ENCODE measurements around the gene PCDHGB3.
"Not testable (repeated sequence)": the region's sequence is repeated elsewhere in the genome, so short reads cannot be mapped to it uniquely, and the experiment has no call there.

The PCDHGB3 gene

DNA sequence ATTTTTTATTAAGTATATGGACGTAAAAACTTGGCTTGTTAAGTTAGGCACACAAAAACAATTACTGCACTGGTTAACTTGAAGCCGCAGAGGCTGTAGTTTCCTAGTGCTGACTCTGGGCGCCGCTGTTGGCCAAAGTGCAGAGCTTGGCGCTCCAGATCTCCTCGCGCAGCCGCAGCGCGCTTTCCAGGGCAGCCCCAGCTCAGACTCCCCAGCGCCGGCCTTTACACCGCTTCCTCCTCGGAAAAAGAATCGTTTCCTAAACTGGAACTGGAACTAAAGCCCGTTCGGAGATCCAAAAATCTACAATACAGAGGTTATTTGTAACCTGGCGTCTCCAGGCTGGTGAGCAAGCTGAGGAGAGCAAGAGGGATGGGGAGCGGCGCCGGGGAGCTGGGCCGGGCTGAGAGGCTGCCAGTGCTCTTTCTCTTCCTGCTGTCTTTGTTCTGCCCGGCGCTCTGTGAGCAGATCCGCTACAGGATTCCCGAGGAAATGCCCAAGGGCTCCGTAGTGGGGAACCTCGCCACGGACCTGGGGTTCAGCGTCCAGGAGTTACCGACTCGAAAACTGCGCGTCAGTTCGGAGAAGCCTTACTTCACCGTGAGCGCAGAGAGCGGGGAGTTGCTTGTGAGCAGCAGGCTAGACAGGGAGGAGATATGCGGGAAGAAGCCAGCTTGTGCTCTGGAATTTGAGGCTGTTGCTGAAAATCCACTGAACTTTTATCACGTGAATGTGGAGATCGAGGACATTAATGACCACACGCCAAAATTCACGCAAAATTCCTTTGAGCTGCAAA is 27.9 kb downstream of the PCDHGB3 start, which contains the start of gene PCDHGB5:
Gene PCDHGB5, plus strand, starts transcription at position 192 of the 796 bp plus-strand sequence. Its CDS starts 181 bp downstream, at position 373.
- not testable (repeated sequence) for H3K4me1 ChIP-seq (ENCODE audit: control insufficient read depth, insufficient read depth, low read length); H3K27me3 ChIP-seq (ENCODE audit: control insufficient read depth, insufficient read depth, low read length); H3K9ac ChIP-seq (ENCODE audit: low read length); H3K27ac ChIP-seq (ENCODE audit: low read depth, low read length)
- peaks cover 14% of the 10 kb centered on the region for H3K36me3 ChIP-seq (ENCODE audit: control insufficient read depth, insufficient read depth, low read length)
- peaks cover 68% of the 10 kb centered on the region for H3K9me3 ChIP-seq (ENCODE audit: control insufficient read depth, insufficient read depth, low read depth, low read length)
- peak within 1 kb of the TSS; percentile 40; the same call in 1 of the 2 replicates for H3K4me3 ChIP-seq (ENCODE audit: low read depth, low read length)

DNA sequence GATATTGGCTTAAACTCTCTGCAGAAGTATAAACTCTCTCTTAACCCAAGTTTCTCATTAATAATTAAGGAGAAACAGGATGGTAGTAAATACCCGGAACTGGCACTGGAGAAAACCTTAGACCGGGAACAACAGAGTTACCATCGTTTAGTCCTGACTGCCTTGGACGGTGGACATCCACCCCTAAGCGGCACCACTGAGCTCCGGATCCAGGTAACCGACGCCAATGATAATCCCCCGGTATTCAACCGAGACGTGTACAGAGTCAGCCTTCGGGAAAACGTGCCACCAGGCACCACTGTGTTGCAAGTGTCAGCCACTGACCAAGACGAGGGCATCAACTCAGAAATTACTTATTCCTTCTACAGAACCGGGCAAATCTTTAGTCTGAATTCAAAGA is 28.6 kb downstream of the PCDHGB3 start:
- H3K4me3 ChIP-seq (ENCODE audit: low read depth, low read length), result no peak overlapping the region
- peaks cover 8% of the 10 kb centered on the region for H3K36me3 ChIP-seq (ENCODE audit: control insufficient read depth, insufficient read depth, low read length)
- no peak overlapping the region for H3K27ac ChIP-seq (ENCODE audit: low read depth, low read length)
- peaks cover 67% of the 10 kb centered on the region for H3K9me3 ChIP-seq (ENCODE audit: control insufficient read depth, insufficient read depth, low read depth, low read length)
- no peaks in the 10 kb centered on the region for H3K4me1 ChIP-seq (ENCODE audit: control insufficient read depth, insufficient read depth, low read length)
- no peak overlapping the region for H3K9ac ChIP-seq (ENCODE audit: low read length)
- H3K27me3 ChIP-seq (ENCODE audit: control insufficient read depth, insufficient read depth, low read length), result no peaks in the 10 kb centered on the region

DNA sequence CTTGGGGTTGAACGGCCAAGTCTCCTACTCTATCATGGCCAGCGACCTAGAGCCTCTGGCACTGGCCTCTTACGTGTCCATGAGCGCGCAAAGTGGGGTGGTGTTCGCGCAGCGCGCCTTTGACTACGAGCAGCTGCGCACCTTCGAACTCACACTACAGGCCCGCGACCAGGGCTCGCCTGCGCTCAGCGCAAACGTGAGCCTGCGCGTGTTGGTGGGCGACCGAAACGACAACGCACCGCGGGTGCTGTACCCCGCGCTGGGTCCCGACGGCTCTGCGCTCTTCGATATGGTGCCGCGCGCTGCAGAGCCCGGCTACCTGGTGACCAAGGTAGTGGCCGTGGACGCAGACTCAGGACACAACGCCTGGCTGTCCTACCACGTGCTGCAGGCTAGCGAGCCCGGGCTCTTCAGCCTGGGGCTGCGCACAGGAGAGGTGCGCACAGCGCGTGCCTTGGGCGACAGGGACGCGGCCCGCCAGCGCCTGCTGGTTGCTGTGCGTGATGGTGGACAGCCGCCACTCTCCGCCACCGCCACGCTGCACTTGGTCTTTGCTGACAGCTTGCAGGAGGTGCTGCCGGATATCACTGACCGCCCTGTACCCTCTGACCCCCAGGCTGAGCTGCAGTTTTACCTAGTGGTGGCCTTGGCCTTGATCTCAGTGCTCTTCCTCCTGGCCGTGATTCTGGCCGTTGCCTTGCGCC is 29.7 kb downstream of the PCDHGB3 start:
- no peaks in the 10 kb centered on the region for H3K27me3 ChIP-seq (ENCODE audit: control insufficient read depth, insufficient read depth, low read length)
- H3K36me3 ChIP-seq (ENCODE audit: control insufficient read depth, insufficient read depth, low read length), result peaks cover 3% of the 10 kb centered on the region
- H3K27ac ChIP-seq (ENCODE audit: low read depth, low read length), result no peak overlapping the region
- no peak overlapping the region for H3K9ac ChIP-seq (ENCODE audit: low read length)
- H3K4me1 ChIP-seq (ENCODE audit: control insufficient read depth, insufficient read depth, low read length), result no peaks in the 10 kb centered on the region
- no peak overlapping the region for H3K4me3 ChIP-seq (ENCODE audit: low read depth, low read length)
- peaks cover 65% of the 10 kb centered on the region for H3K9me3 ChIP-seq (ENCODE audit: control insufficient read depth, insufficient read depth, low read depth, low read length)

DNA sequence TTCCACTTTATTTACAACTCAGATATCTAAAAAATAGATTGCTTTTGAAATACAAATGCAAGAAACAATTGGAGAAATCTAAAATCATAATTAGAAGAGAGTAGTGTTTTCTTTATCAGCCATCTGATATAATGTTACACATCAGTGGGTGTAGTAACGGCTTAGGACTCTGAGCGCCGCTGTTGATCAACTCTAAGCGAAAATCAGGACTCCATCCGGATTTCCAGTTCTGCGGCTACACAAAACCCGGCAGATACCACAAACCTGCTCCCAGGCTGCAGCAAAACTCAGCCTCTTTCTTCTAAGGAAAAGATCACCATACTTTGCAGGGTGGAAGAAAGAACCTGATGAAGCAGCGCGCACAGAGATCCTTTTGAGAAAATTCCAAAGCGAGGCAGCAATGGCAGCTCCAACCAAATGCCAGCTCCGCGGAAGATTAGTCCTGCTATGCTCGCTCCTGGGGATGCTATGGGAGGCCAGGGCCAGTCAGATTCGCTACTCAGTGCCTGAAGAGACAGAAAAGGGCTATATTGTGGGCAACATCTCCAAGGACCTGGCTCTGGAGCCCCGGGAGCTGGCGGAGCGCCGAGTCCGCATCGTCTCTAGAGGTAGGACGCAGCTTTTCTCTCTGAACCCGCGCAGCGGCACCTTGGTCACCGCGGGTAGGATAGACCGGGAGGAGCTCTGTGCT is 32.7 kb downstream of the PCDHGB3 start, which contains the start of gene PCDHGA9:
Gene PCDHGA9, plus strand, starts transcription at position 226 of the 691 bp plus-strand sequence. Its CDS starts 175 bp downstream, at position 401.
- Histone ChIP-seq H3K27ac (ENCODE audit: low read depth, low read length) (no peak within 1 kb of the TSS), H3K36me3 (ENCODE audit: control insufficient read depth, insufficient read depth, low read length) (peaks cover 3% of the 10 kb centered on the region), H3K9me3 (ENCODE audit: control insufficient read depth, insufficient read depth, low read depth, low read length) (peaks cover 51% of the 10 kb centered on the region), H3K9ac (ENCODE audit: low read length) (no peak within 1 kb of the TSS), H3K4me1 (ENCODE audit: control insufficient read depth, insufficient read depth, low read length) (no peaks in the 10 kb centered on the region), H3K27me3 (ENCODE audit: control insufficient read depth, insufficient read depth, low read length) (no peaks in the 10 kb centered on the region), H3K4me3 (ENCODE audit: low read depth, low read length) (no peak within 1 kb of the TSS)

DNA sequence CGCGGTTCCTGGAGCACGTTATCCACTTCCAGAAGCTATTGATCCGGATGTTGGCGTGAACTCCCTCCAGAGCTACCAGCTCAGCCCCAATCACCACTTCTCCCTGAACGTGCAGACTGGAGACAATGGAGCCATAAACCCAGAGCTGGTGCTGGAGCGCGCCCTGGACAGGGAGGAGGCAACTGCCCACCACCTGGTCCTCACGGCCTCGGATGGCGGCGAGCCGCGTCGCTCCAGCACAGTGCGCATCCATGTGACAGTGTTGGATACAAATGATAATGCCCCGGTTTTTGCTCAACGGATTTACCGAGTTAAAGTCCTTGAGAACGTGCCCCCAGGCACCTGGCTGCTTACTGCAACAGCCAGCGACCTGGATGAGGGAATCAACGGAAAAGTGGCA is 33.3 kb downstream of the PCDHGB3 start:
- Histone ChIP-seq H3K27me3 (ENCODE audit: control insufficient read depth, insufficient read depth, low read length) (peaks cover 3% of the 10 kb centered on the region), H3K9ac (ENCODE audit: low read length) (no peak overlapping the region), H3K9me3 (ENCODE audit: control insufficient read depth, insufficient read depth, low read depth, low read length) (peaks cover 48% of the 10 kb centered on the region), H3K4me3 (ENCODE audit: low read depth, low read length) (no peak overlapping the region), H3K27ac (ENCODE audit: low read depth, low read length) (no peak overlapping the region), H3K36me3 (ENCODE audit: control insufficient read depth, insufficient read depth, low read length) (peaks cover 3% of the 10 kb centered on the region), H3K4me1 (ENCODE audit: control insufficient read depth, insufficient read depth, low read length) (no peaks in the 10 kb centered on the region)

DNA sequence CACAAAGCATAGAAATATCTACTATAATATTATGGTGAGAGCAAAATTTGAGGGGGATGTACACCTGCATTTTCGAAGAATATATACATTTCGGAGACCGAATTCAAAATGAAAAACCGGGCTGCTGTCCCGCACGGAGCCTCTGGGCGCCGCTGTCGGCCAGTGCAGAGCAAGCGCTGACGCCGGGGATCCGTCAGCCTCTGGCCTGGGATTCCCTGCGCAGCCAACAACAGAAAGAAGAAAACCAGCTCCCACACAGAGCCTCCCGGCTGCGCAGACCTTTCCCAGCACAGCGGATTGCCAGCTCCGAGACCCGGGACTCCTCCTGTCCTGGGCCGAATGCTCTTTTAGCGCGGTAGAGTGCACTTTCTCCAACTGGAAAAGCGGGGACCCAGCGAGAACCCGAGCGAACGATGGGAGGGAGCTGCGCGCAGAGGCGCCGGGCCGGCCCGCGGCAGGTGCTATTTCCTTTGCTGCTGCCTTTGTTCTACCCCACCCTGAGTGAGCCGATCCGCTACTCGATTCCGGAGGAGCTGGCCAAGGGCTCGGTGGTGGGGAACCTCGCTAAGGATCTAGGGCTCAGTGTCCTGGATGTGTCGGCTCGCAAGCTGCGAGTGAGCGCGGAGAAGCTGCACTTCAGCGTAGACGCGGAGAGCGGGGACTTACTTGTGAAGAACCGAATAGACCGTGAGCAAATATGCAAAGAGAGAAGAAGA is 37.9 kb downstream of the PCDHGB3 start, which contains the start of gene PCDHGB6:
Gene PCDHGB6, plus strand, starts transcription at position 232 of the 716 bp plus-strand sequence. Its CDS starts 182 bp downstream, at position 414.
- Histone ChIP-seq H3K27me3 (ENCODE audit: control insufficient read depth, insufficient read depth, low read length) (peaks cover 17% of the 10 kb centered on the region), H3K4me3 (ENCODE audit: low read depth, low read length) (peak within 1 kb of the TSS; percentile 85), H3K9ac (ENCODE audit: low read length) (peak within 1 kb of the TSS; percentile 10), H3K9me3 (ENCODE audit: control insufficient read depth, insufficient read depth, low read depth, low read length) (peaks cover 26% of the 10 kb centered on the region)
- H3K4me1 ChIP-seq (ENCODE audit: control insufficient read depth, insufficient read depth, low read length); H3K27ac ChIP-seq (ENCODE audit: low read depth, low read length); H3K36me3 ChIP-seq (ENCODE audit: control insufficient read depth, insufficient read depth, low read length): not testable (repeated sequence)

DNA sequence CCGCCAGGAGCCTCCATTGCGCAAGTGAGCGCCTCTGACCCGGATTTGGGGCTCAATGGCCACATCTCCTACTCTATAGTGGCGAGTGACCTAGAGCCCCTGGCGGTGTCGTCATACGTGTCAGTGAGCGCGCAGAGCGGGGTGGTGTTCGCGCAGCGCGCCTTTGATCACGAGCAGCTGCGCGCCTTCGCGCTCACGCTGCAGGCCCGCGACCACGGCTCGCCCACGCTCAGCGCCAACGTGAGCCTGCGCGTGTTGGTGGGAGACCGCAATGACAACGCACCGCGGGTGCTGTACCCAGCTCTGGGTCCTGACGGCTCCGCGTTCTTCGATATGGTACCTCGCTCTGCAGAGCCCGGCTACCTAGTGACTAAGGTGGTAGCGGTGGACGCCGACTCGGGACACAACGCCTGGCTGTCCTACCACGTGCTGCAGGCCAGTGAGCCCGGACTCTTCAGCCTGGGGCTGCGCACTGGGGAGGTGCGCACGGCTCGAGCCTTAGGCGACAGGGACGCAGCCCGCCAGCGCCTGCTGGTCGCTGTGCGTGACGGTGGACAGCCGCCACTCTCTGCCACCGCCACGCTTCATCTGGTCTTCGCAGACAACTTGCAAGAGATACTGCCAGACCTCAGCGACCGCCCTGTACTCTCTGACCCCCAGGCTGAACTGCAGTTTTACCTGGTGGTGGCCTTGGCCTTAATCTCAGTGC is 39.7 kb downstream of the PCDHGB3 start:
- peaks cover 24% of the 10 kb centered on the region for H3K9me3 ChIP-seq (ENCODE audit: control insufficient read depth, insufficient read depth, low read depth, low read length)
- peaks cover 17% of the 10 kb centered on the region for H3K27me3 ChIP-seq (ENCODE audit: control insufficient read depth, insufficient read depth, low read length)
- no peaks in the 10 kb centered on the region for H3K36me3 ChIP-seq (ENCODE audit: control insufficient read depth, insufficient read depth, low read length)
- H3K9ac ChIP-seq (ENCODE audit: low read length), result no peak overlapping the region
- no peak overlapping the region for H3K27ac ChIP-seq (ENCODE audit: low read depth, low read length)
- H3K4me3 ChIP-seq (ENCODE audit: low read depth, low read length), result no peak overlapping the region
- H3K4me1 ChIP-seq (ENCODE audit: control insufficient read depth, insufficient read depth, low read length), result no peaks in the 10 kb centered on the region

DNA sequence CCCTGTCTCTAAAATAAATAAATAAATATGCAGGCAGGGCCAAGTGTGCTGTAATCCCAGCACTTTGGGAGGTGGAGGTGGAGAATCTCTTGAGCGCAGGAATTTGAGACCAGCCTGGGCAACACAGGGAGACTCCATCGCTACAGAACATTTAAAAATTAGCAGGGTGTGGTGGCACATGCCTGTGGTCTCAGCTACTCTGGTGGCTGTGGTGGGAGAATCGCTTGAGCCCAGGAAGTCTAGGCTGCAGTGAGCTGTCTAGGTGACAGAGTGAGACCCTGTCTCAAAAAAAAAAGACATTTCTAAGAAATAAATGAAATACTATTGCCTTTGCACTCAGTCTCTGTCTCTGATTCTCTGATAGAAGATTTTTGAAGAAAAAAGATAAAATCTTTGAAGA is 41.5 kb downstream of the PCDHGB3 start:
- no peak overlapping the region for H3K27ac ChIP-seq (ENCODE audit: low read depth, low read length)
- H3K4me1 ChIP-seq (ENCODE audit: control insufficient read depth, insufficient read depth, low read length), result no peaks in the 10 kb centered on the region
- H3K9me3 ChIP-seq (ENCODE audit: control insufficient read depth, insufficient read depth, low read depth, low read length), result peaks cover 25% of the 10 kb centered on the region
- no peak overlapping the region for H3K9ac ChIP-seq (ENCODE audit: low read length)
- peaks cover 17% of the 10 kb centered on the region for H3K27me3 ChIP-seq (ENCODE audit: control insufficient read depth, insufficient read depth, low read length)
- no peaks in the 10 kb centered on the region for H3K36me3 ChIP-seq (ENCODE audit: control insufficient read depth, insufficient read depth, low read length)
- H3K4me3 ChIP-seq (ENCODE audit: low read depth, low read length), result no peak overlapping the region

DNA sequence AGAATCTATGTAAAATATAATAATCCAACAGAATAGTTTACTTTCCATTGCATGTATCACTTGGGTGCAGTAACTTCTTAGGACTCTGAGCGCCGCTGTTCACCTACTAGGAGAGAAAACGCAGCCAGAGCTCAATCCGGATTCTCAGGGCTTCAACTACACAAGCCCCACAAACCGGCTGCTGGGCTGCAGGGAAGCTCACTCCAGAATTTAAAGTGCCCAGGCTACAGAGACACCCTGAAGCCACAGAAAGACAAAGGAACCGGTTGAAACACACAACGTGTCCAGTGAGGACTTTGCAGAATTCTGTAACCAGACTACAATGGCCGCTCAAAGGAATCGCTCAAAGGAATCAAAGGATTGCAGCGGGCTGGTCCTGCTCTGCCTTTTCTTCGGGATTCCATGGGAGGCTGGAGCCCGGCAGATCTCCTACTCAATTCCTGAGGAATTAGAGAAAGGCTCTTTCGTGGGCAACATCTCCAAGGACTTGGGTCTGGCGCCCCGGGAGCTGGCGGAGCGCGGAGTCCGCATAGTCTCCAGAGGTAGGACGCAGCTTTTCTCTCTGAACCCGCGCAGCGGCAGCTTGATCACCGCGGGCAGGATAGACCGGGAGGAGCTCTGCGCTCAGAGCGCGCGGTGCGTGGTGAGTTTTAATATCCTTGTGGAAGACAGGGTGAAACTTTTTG is 43.0 kb downstream of the PCDHGB3 start, which contains the start of gene PCDHGA10:
Gene PCDHGA10, plus strand, starts transcription at position 134 of the 686 bp plus-strand sequence. Its CDS starts 189 bp downstream, at position 323.
- Histone ChIP-seq H3K9ac (ENCODE audit: low read length) (peak within 1 kb of the TSS; percentile 52), H3K4me1 (ENCODE audit: control insufficient read depth, insufficient read depth, low read length) (no peaks in the 10 kb centered on the region), H3K27me3 (ENCODE audit: control insufficient read depth, insufficient read depth, low read length) (peaks cover 18% of the 10 kb centered on the region), H3K9me3 (ENCODE audit: control insufficient read depth, insufficient read depth, low read depth, low read length) (peaks cover 25% of the 10 kb centered on the region), H3K4me3 (ENCODE audit: low read depth, low read length) (peak within 1 kb of the TSS; percentile 69), H3K27ac (ENCODE audit: low read depth, low read length) (no peak within 1 kb of the TSS), H3K36me3 (ENCODE audit: control insufficient read depth, insufficient read depth, low read length) (no peaks in the 10 kb centered on the region)
